MM.1S (cell line): ENCODE measurements around the gene VWA5A.

Experiments used
- DNase-seq: peaks from one replicate; pipeline ENCODE4 v3.0.0-alpha.2; 2015
- H2AFZ ChIP-seq: fragments of 300-600 bp; sonication (generic); 2 replicates; pipeline ENCODE4 v1.6.0; 2016; ENCODE audit warnings: antibody characterized with exemption, low read length
- H3F3A ChIP-seq: fragments of 300-600 bp; sonication (generic); 2 replicates; pipeline ENCODE4 v1.6.1; 2016; ENCODE audit warnings: mild to moderate bottlenecking, antibody characterized with exemption, low read length, moderate library complexity, mixed read lengths; ENCODE audit not compliant: insufficient read depth
- H3K27ac ChIP-seq: fragments of 300-600 bp; sonication (generic); 2 replicates; pipeline ENCODE4 v1.5.1; 2016; ENCODE audit warnings: mild to moderate bottlenecking, low read length
- H3K27me3 ChIP-seq: fragments of 300-600 bp; sonication (generic); replicated peaks from 2 replicates; pipeline ENCODE4 v1.6.0; 2016; ENCODE audit warnings: low read length; ENCODE audit not compliant: insufficient read depth
- H3K36me3 ChIP-seq: fragments of 300-600 bp; sonication (generic); replicated peaks from 2 replicates; pipeline ENCODE4 v1.6.1; 2016; ENCODE audit warnings: mild to moderate bottlenecking, low read length, mixed read lengths; ENCODE audit not compliant: insufficient read depth
- H3K4me1 ChIP-seq: fragments of 300-600 bp; sonication (generic); 2 replicates; pipeline ENCODE4 v1.6.1; 2016; ENCODE audit warnings: low read length, mixed read lengths
- H3K4me2 ChIP-seq: fragments of 300-600 bp; sonication (generic); 2 replicates; pipeline ENCODE4 v1.6.0; 2016; ENCODE audit warnings: low read depth, low read length
- H3K4me3 ChIP-seq: fragments of 300-600 bp; sonication (generic); 2 replicates; pipeline ENCODE4 v1.5.1; 2016; ENCODE audit warnings: low read length, mixed read lengths
- H3K79me2 ChIP-seq: fragments of 300-600 bp; sonication (generic); 2 replicates; pipeline ENCODE4 v1.6.1; 2016; ENCODE audit warnings: mixed run types, low read length, mixed read lengths
- H3K9ac ChIP-seq: fragments of 300-600 bp; sonication (generic); 2 replicates; pipeline ENCODE4 v1.6.1; 2016; ENCODE audit warnings: low read length, mixed read lengths
- H3K9me2 ChIP-seq: fragments of 300-600 bp; sonication (generic); replicated peaks from 2 replicates; pipeline ENCODE4 v1.6.1; 2016; ENCODE audit warnings: mild to moderate bottlenecking, low read length, mixed read lengths; ENCODE audit not compliant: insufficient read depth
- H3K9me3 ChIP-seq: fragments of 300-600 bp; sonication (generic); replicated peaks from 2 replicates; pipeline ENCODE4 v1.6.1; 2016; ENCODE audit warnings: mild to moderate bottlenecking, low read length, mixed read lengths; ENCODE audit not compliant: insufficient read depth
- H4K20me1 ChIP-seq: fragments of 300-600 bp; sonication (generic); 2 replicates; pipeline ENCODE4 v1.6.1; 2016; ENCODE audit warnings: mild to moderate bottlenecking, low read length, moderate library complexity, mixed read lengths; ENCODE audit not compliant: insufficient read depth
- CTCF ChIP-seq: fragments of 300-600 bp; sonication (generic); IDR thresholded peaks from 2 replicates; pipeline ENCODE4 v1.5.1; 2016; ENCODE audit warnings: antibody characterized with exemption, low read length, mixed read lengths
- EZH2 ChIP-seq: fragments of 300-600 bp; sonication (generic); optimal IDR thresholded peaks from 2 replicates; pipeline ENCODE3; 2017; ENCODE audit warnings: low read depth, mild to moderate bottlenecking, antibody characterized with exemption, low read length, mixed read lengths
- EZH2phosphoT487 ChIP-seq: fragments of 300-600 bp; sonication (generic); IDR thresholded peaks from 2 replicates; pipeline ENCODE4 v1.6.1; 2018; ENCODE audit warnings: antibody characterized with exemption, low read length

Gene VWA5A

GRCh38 chr11:124114942-124115781 is at the start of gene VWA5A:
Gene VWA5A, plus strand, starts transcription at chr11:124115450. Its CDS starts 2,062 bp downstream, at chr11:124117512.
- H3F3A ChIP-seq: no peaks in the 10 kb centered on the region
- H3K4me3 ChIP-seq: peak within 1 kb of the TSS; percentile 53
- no peaks in the 10 kb centered on the region for H3K9me2 ChIP-seq
- 0 out of 2 replicates have a peak, but pooled peaks cover 4% of the 10 kb centered on the region for H3K4me1 ChIP-seq
- H3K4me2 ChIP-seq: peak within 1 kb of the TSS; percentile 72
- no peak within 1 kb of the TSS for H3K27ac ChIP-seq
- no peaks in the 10 kb centered on the region for H3K9me3 ChIP-seq
- no peaks in the 10 kb centered on the region for H3K79me2 ChIP-seq
- H3K27me3 ChIP-seq: no peaks in the 10 kb centered on the region
- peak within 1 kb of the TSS; percentile 14; the same call in 1 of the 2 replicates for H3K9ac ChIP-seq
- TF ChIP-seq CTCF: no peak
- no peak for TF ChIP-seq EZH2
- no peak for TF ChIP-seq EZH2phosphoT487
- no peaks in the 10 kb centered on the region for H4K20me1 ChIP-seq
- no peaks in the 10 kb centered on the region for H3K36me3 ChIP-seq
- H2AFZ ChIP-seq: peak within 1 kb of the TSS; percentile 73
- DNase-seq: peak; percentile 80

GRCh38 chr11:124068601-124069110 is 46.6 kb upstream of the VWA5A start:
- 0 out of 2 replicates have a peak, but pooled peaks cover 3% of the 10 kb centered on the region for H3K4me1 ChIP-seq
- no peaks in the 10 kb centered on the region for H3F3A ChIP-seq
- no peaks in the 10 kb centered on the region for H3K36me3 ChIP-seq
- no peak overlapping the region for H3K4me2 ChIP-seq
- no peak overlapping the region for H2AFZ ChIP-seq
- no peak overlapping the region for H3K27ac ChIP-seq
- H4K20me1 ChIP-seq: no peaks in the 10 kb centered on the region
- no peak overlapping the region for H3K4me3 ChIP-seq
- no peaks in the 10 kb centered on the region for H3K79me2 ChIP-seq
- H3K27me3 ChIP-seq: no peaks in the 10 kb centered on the region
- no peak for DNase-seq
- no peak overlapping the region for H3K9ac ChIP-seq
- TF ChIP-seq EZH2: no peak
- TF ChIP-seq EZH2phosphoT487: no peak
- no peak for TF ChIP-seq CTCF
- H3K9me2 ChIP-seq: no peaks in the 10 kb centered on the region
- no peaks in the 10 kb centered on the region for H3K9me3 ChIP-seq

- Histone ChIP-seq H3K4me2 (no peak overlapping the region), H3K9me3 (no peaks in the 10 kb centered on the region), H3K9me2 (no peaks in the 10 kb centered on the region), H3K27me3 (no peaks in the 10 kb centered on the region), H3K36me3 (no peaks in the 10 kb centered on the region), H3K4me3 (no peak overlapping the region), H3K27ac (no peak overlapping the region), H3K79me2 (no peaks in the 10 kb centered on the region), H3K9ac (no peak overlapping the region), H2AFZ (no peak overlapping the region), H3K4me1 (0 out of 2 replicates have a peak, but pooled peaks cover 3% of the 10 kb centered on the region), H3F3A (no peaks in the 10 kb centered on the region), H4K20me1 (no peaks in the 10 kb centered on the region)
- no peak for TF ChIP-seq CTCF
- no peak for TF ChIP-seq EZH2
- no peak for DNase-seq
These were observed 45.5 kb upstream of the VWA5A start for GRCh38 chr11:124069429-124070401.
